ENCODE measurements around the gene FNDC3B.
"Not testable (repeated sequence)": the region's sequence is repeated elsewhere in the genome, so short reads cannot be mapped to it uniquely, and the experiment has no call there.

The FNDC3B gene

DNA sequence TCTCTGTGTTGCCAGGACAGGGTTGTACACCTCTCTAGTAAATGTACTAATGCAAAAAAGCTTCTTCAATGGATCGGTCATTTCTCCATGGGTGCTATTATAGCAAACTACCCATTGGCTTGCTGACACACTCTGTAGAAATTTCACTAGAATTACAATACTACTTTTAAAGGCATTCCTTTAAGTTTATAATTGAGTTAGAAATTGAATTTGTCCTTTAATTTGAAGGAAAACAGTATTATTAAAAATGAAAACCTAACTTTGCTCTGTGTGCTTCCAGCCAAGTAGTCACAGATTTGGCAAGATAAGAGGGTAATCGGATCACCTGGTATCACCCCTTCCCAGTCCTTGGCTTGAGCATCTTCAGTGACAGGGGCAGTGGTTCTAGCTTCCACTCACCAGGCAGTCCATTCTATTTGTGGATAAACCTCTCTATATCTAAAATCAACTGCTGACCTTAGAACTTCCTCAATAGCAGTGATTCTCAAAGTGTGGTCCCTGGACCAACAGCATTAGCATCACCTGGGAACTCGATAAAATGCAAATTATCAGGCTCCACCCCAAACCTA, 315.6 kb downstream of the FNDC3B start:
- DNase-seq, result no peak

DNA sequence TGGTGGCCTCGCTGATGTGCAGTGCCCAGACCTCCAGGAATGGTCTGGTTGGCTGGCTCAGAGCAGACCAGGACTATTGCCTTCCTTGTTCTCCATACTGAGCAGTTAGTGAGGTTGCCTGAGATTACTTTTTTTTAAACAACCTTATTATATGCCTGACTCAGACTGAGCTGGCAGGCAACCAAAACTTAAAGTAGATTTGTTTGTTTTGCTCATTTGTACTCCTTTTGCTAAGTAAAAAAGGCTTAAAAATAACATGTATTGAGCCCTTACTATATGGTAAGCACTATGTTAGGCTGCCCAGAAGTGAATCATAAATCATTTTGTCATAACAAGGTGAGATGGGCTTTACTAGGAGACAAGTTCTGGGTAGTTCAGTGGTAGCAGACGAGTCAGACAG, 316.5 kb downstream of the FNDC3B start:
- DNase-seq, result no peak

DNA sequence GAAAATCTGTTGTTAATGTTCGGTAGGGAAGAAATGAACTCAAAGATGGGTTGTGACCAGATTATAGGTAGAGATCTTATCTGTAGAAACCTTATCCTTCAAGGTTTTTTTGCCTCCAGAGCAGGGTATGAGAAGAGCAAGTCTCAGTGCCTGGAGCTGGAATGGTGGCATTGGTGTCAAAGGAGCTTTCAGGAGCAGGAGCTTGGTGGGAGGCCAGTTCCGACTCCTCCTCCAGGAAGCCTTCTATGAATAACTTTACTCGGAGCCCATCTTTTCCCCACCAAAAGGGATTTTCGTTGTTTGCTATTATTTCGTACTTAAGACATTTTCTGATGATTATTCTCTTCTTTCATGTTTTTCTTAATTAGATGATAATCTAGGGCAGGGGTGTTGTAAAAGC, 317.0 kb downstream of the FNDC3B start:
- DNase-seq, result no peak

DNA sequence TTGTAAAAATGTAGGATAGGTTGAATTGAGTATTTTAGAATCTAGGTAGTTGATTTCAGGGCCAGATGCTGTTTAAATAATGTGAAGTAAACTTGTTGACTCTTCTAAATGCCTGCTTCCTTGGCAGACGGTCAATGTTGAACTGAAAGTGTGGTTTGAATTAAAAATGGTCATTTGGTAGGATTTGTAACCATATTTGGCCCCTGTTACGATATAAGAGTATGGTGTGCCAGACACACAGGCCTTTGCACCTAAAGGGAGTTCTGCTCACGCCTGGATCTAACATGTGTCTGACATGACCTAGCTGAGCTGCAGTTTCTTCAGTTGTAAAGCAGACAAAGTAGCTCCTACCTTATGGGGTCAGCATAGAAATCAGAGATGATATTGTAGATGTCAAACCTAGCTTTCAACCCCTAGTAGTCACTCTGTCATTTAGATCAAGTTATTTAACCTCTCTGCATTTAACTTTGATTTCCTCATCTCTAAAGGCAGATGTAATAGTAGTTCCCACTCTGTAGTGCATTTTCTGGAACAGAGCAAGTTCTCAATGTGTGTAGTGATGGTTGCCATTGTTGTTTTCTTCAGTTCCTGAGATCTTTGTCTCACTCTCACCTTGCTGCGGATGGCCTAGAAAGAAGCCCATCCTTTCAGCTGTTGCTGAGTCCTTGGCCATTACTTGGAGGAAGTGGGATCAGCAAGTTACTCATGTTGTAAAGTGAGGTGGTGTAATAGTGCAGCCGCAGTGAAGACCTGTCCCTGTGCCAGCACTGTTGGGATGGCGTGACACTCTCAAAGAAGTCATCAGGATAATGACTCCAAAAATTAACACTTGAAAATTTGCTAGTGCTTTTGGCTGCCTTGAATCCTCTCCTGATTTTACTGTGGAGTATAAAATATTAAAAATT, 318.7 kb downstream of the FNDC3B start:
- DNase-seq, result no peak

DNA sequence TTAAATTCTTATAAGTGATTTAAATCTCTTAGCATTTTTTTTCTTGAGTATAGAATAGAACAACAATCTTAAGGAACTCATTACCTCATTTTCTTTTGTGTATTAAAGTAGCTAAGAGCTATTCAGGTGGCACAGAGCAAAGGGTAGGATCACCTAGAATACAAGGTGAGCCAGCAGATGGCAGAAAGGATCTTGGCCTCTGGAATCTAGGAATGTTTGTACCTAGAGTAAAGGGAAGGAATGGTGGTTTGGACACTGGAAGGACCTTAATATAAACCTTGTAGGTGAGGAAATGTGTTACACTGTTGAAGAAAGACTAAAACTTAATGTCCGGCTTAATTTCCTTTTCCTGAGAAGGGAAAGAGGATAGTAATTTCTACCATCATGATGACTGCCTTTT, 319.9 kb downstream of the FNDC3B start:
- DNase-seq, result no peak

DNA sequence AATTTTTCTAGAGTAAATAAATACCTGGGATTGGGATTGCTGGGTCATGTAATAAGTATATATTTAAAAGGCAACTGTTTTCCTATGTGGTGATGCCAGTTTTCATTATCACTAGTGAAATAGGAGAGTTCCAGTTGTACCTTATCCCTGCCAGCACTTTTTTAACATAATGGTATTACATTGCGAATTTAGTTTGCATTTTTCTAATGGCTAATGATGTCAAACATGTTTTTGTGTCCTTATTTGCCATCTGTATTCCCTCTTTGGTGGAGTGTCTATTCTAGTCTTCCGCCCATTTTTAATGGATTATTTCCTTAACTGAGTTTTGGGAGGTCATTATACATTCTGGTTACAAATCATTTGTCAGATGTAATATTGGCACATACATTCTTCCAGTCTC, 320.6 kb downstream of the FNDC3B start:
- no peak for DNase-seq

DNA sequence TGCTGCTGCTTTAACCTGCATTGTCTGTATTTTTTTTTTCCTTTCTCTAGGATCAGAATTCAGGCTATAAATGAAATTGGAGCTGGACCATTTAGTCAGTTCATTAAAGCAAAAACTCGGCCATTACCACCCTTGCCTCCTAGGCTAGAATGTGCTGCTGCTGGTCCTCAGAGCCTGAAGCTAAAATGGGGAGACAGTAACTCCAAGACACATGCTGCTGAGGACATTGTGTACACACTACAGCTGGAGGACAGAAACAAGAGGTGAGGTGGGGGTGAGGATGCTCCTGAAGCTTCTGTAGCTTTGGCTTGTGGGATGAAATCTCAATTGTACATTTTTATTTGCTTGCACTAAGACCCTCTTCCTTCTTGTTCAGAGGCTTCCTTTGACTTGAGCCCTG, 323.2 kb downstream of the FNDC3B start:
- no peak for DNase-seq

DNA sequence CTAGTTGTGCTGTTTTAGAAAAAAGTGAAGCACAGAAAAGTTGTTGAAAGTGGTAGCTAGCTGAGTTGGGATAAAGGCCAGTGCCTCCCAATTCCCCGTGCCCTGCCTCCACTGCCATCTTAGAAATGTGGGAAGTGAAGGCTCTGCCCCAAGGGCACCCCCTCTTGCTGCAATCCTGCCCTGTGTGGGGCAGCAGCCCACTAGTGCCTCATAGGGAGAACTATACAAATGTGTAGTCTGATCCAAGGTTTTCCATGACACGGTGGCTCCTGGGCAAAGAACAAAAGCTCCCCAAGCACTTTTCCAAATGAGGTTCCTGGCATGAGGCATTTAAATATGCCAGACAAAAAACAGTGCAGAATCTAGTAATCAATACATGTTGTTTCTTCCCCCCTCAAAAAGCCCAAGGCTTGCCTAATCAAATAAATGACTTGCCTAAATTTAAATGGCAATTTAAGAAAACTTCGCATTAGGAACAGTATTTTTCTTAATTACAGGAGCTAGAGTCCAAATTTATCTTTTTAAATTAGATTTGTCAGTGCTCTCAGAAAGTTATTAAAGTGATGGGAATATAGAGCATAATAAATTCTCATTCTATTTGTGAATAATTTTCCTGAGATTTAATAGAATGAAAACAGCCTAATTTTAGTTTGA, 325.1 kb downstream of the FNDC3B start:
- DNase-seq, result no peak

DNA sequence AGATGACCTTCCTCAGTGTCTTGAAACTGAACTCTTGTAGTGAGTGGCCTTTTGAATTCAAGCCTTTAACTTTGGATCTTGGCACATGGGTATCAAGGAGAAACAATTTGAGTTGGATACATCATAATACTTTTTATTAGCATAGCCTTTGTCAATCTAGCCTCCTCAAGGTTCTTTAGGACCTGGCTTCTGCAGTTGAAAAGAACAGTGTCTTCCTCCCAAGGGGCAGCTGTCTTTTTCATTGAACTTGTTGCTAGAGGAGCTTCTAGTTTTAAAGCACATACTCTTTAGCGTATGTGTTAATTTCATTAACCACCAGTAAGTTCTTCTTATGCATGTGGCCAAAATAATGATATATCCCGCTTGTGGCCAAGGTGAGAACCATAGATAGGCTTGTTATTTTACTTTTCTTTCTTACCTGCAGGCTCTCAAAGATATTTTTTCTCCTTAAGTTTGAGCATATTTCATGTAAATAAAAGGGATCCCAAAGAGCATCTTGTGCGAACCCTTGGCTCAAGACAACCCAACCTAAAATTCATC, 325.7 kb downstream of the FNDC3B start:
- DNase-seq, result no peak

DNA sequence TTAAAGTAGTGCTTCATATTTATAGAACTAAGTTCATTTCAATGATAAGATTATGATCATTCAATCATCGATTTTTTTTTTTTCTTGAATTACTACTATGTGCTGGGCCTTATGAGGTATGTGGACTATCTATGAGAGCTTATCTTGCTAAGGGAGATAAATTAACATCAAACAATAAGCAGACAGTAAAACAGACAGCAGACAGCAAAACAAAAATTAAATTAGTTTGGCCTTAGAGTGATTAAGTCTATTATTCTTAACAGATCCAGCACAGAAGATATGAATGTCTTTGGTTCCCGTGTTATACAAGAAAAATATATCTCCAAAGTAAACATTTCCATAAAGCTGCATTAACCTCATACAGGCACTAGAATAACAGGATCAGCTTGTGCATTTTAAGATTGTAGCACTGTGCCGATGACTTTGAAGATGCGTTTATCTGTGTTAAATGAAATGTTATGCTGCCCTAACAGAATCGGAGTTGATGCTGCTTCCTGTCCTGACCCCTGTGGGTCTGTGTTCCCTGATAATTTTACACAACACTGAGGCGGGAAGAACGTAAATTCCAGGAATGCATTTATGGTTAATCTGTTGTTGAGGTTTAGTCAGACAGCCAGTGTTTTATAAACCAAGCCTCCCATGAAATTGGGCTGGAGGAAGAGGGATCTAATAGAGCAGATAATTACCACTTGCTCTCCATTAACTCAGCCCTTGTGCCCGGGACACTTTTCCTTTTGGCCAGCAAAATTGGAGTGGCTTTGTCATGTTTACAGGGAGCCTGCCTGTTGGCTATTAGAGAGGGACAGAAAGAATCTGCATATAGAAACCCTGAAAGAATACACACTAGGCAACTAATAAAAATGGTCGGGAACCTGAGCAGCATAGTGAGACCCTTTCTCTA, 328.1 kb downstream of the FNDC3B start:
- DNase-seq, result no peak

DNA sequence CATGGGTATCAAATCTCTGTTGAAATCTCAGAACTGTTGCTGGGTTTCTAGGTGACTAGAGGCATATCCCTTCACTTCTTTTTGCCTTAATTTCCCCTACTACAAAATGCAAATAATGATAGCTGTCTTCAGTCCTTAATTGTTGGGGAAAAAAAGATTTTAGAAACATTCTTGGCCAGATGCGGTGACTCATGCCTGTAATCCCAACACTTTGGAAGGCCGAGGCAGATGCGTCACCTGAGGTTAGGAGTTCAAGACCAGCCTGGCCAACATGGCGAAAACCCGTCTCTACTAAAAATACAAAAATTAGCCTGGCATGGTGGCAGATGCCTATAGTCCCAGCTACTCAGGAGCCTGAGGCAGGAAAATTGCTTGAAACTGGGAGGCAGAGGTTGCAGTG, 329.2 kb downstream of the FNDC3B start:
- DNase-seq, result not testable (repeated sequence)

DNA sequence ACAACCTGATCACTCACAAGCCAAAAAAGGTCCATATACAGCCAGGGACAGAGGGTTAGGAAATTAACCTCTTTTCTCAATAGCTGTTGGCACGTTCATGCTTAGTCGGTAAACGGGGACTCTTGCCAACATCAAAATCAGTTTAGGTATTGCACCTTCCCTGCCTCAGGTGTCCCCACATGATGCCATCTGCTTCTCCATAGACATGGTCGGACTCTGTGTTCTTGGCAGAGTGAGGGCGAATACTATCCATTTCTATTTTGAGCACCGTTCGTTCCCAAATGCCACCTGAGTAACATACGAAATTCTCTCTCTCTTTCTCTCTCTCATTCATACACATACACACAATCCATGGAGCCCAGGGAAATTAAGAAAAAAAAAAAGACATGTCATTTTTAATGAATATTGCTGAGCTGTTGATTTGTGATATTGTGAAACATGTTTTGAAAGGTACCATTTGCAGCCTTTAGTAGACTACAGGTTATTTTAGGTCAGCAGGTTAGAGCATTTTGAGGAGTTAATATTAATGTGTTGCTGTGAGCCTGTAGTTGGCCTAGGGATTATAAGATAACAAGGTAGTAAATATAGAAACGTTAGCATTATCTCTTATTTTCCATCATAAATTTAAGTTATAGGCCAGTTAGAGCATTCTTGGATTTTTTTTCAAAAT, 330.3 kb downstream of the FNDC3B start:
- no peak for DNase-seq

DNA sequence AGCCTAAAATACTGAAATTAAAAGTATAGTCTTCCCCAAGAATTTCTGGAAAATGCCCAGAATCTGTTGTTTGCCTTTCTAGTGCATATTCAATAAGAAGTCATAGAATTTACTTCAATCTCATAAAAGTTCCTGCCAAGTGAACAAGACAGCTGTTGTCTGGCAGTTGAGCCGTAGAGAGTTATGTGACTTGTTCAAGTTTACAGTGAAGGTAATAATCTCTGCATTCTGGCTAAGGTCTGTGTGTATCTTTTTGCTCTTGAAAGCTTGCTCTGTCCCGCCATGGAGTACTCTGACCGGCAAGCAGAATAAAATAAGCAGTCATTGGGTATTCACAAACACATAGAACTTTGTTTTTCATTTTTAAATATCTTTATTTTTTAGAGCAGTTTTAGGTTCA, 331.0 kb downstream of the FNDC3B start:
- DNase-seq, result no peak

DNA sequence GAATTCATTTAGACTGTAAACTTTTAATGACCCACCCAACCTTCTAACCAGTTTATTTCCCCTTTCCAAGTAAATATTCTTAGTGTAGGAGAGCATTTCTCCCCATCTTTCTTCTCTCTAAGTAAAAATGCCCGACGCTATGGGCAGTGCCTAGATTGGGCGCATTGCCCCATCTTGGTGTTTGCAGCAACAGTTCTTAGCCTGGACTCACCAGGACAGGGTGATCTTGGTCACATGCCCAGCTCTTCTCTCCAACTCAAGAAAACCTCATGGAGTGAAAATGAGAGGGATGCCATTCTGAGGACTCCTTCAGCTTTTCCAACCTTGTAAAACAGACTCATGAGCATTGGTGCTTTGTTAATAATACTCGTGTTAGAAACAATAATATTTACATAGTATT, 332.2 kb downstream of the FNDC3B start:
- no peak for DNase-seq

DNA sequence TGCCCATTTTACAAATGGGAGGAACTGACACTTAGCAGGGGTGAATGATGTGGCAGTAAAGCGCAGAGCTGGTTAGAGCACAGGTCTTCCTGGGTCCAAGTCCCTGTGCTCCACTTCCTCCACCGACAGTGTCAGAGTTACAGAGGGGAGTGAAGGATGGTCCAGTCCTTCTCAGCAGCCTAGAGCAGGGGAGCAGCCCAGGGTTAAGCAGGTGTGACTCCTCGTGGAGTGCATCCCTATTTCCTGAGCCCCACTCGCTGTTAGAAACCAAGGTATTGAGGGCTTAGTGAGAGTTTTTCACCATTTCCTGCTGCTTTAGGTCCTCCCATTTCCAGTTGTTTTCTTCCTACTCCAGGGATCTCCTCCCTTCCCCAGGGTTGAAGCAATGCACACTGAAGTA, 333.5 kb downstream of the FNDC3B start:
- no peak for DNase-seq

DNA sequence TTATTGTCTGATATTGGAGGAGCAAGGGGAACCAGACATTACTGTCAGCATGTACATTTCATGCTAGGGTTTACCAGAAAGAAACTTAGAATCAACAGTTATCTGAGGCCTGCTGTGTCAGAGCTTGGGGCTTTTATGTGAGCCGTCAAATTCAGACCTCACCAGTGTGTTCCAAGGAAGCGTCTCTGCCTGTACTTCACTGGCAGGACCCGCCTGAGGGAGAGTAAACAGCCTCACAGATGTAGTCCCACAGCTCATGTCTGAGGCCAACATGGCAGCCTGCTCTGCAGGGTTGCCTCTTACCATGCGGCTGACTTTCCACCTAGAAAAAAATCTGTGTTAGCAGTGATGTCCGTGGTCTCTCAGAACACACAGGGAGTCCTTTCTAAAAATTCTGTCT, 334.5 kb downstream of the FNDC3B start:
- no peak for DNase-seq

DNA sequence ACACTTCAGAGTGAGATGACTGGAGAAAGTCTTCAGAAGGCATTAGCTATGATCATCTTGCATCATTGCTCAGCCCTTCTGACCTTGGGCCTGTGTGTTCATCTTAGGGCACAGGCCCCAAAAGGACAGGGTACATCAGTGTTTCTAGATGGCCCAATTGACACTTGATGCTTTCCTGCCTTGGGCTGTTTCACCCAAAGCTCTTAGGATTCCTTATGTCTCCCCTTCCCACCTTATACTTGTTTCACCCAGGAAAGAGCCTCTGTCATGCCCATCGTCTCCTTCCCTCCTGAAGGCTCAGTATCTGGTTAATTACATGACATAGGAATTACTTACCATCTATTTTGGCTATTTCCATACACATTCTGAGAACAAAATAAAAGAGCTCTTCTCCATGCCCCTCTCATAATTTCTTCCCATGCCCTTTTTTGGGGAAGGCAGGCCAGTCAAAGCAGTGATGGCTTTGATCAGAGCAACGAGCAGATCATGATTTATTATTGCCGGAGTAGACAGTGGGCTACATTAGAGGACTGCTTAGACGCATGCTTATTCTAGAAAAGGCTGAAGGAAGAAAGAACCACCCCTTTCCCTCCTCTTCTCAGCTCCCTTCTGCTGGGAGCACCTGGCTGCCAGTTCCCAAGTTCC, 335.9 kb downstream of the FNDC3B start:
- no peak for DNase-seq

DNA sequence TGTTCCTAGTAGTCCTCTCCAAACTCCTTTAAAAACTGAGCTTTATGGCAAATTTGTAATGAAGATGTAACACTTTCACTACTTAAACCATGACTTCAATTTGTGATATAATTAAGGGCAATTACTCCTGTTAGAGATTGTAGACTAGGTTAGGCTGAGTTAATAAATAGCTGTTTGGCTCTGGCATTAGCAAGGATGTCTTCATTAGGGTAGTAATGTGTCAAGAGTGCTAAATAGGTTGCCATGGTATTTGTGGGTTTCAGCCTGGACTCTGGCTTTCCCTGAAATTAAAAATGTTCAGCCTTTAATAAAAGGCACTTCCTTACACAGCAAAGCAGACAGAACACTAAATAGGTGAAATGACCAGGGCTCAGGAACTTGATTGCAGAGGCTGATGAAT, 337.0 kb downstream of the FNDC3B start:
- no peak for DNase-seq

DNA sequence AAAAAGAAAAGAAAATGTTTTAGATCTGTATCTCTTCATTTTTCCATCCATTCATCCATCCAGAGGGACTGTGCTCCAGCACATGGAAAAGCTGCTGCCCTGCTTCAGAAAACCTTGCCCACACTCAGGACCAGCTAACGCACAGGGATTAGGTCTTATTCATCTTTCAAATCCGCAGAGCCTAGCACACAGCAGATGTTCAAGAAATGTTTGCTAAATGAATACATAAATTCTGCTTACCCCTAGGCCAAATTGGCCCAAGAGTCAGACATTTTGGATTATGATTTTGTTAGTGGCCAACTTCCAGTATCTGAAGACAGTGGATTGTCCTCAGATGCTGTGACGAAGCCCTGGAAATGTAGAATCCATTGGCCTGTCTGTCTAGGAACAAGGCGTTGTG, 337.5 kb downstream of the FNDC3B start:
- DNase-seq, result no peak

DNA sequence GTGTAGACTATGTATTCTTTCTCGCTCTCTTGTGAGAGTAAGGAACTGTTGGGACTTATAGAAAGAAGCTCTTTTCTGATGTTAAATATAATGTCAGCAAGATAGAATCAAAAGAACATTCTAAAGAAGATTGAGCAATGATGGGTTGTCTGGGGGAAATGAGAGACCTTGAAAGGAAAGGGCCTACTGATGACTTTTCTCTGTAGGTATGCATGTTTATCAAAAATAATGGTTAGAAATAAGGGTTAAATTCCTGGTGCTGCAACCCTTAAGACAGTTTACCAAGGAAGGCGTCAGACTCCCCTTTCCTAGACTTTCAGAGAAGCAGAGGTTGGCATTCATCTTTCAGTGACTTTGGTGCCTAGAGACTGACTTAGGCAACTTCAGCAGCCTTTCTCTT, 339.1 kb downstream of the FNDC3B start:
- DNase-seq, result no peak

DNA sequence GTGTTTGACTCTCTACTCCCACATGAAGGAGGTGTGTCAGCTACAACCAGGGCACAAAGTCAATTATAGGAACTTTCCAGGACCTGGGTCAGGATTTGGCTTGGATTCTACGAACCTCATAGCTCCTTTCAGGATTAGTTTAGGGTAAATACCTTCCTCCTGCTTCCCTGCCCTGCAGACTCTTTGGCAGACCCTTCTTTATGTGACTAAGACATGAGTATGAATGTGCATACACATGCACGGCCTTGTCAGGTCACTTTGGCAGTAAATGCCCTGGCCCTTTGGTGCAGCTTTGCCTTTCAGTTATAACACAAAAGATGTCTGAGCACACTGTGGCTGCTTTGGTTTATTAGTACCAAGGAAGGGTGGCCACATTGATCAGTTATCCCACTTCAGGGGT, 340.0 kb downstream of the FNDC3B start:
- DNase-seq, result no peak

DNA sequence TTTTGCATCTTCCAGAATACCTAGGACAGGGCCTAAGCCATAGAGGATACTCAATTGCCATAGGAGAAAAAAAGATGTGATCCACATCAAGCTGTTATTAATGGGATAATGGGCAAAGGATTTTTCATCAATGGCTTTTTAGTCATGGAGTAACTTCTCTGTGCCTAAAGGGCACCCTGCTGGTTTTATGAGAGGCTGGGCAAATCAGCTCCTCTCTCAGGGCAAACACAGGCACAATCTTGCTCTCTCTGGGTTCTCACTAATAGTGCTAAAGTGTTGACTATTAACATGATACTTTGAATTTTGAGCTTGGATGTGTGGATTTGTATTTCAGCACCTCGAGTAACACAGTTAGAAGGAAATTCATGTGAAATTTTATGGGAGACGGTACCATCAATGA, 341.3 kb downstream of the FNDC3B start:
- DNase-seq, result no peak

Measured in NCI-H1048 (cell line).